Kidney glomerular epithelial cell (primary cell): ENCODE measurements around the gene TMEFF2.

Experiments
- DNase-seq: peaks from one replicate; lab custom pipeline; 2025; lab: John Stamatoyannopoulos, UW

TMEFF2 gene

DNA sequence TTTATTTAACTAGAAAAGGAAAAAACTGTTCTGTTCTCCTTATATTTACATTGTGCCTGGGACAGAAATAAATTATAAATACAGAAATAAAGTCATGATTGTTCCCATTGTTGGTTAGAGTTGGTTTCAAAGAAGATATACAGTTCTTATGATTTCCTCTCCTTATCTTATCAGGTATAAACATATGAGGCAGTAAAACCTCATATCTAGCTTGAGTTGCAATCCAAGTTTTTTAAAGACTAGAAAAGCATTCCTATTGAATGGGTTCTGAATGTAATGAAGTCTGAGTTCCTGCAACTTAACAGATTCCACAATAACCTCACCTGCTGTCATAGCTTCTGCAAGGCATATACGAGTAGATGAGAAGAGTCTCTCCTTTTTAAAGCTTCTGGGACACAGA is 233.2 kb downstream of the TMEFF2 start:
- DNase-seq: no peak

DNA sequence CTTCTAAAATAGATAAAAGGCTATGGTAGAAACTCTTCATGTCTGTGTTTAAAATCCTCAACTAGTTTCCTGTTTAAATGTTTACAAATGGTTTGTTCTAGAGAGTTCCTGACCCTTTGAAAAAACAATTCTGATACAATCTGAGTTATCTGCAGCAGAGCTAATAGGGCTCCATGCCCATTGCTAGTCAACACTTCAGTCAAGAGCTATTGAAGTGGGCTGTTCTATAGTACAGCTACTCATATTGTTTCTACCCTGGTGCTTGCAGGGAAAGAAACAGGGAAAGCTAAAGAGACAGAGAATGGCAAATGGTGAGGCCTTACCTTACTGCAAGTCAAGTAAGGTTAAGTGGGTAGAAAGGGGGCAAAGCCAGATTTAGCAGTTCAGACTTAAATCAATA is 235.5 kb downstream of the TMEFF2 start:
- no peak for DNase-seq

DNA sequence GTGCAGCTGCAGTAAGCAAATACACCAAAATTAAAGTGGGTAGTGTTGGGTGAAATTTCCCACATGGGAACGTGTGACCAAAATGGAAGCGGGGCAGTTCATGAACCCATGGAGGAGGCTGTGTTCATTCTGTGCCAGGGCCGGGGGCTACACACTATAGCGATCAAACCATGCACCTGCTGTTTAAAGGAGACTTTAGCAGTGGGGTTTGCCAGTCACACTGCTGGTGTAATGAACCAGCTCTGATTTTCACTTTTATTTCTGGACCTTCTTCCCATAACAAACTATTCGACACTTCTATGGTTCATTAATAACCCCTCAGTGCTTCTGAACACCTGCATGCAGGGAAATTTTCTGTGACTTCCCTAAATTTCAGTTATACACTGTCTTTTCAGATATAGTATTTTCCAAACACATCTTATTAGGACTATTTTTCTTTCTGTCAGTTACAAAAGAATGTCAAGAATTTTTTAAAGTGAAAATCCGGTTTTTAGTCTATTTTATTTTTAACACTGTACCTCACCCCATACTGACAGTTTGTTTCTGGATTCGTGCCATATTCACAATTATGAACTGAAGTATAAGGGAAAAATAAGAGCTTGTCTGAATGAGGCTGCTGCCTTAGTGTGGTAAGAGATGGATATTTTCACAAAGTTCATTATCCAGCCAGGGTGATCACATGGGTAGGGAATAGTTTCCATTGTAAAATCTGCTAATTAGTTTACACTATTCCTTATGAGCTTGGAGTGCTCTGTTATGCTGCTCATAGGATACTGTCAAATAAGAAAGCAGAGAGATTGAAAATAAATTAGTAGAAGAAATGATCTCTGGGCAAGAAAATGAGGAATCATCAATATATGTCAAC is 236.5 kb downstream of the TMEFF2 start:
- DNase-seq: no peak

- DNase-seq: no peak
These were observed 240.3 kb downstream of the TMEFF2 start for GRCh38 chr2:191954451-191954850.

DNA sequence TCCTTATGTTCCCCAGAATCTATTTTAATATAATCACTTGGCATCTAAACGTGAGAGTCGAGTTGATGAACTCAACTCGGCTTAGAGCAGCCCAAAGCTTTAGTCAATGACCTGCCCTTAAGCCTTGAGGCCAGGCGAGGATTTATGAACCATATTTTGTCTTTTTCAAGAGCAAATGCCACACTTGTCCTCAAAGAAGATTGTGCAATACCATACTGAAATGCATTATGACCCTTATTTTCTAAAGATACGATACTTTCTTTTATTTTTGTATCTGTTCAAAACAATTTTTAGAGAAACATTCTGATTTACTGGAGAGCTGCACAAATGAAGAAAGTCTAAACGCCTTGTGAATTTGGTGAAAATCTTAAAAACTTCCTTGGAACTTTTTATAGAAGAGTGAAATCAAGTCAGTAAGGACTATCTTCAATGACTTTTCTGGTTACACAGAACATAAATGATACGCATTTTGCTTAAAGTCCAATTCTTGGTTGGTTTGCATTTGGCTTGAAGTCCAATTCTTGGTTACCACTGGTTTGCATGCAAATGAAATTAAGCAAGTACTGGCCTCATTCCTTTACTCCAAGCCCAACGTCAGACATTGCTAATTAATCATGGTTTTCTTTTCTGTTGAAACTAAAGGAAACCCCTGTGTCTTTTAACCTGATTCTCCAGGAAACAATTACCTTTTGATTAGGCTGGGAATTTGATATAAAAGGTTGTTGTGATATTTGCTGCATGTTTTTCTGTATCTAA is 242.0 kb downstream of the TMEFF2 start:
- no peak for DNase-seq

DNA sequence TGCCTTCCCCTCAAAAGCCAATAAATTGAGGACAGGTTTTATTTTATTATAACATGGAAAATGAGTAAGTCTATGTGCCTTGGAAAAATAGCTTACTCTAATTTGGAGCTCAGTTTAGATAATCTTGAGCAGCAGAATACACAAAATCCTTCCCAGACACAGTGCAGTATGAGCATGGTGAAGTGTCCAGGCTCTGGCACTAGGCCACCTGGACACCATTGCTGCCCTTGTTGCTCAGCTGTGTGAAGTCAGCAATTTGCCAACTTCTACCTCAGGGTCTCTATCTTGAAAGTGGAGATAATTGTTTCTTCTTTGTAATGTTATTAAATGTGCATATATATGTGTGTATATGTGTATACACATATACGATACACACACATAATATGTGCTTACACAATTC is 242.9 kb downstream of the TMEFF2 start:
- no peak for DNase-seq

- DNase-seq: no peak
These were observed 243.4 kb downstream of the TMEFF2 start for GRCh38 chr2:191951376-191951775.

DNA sequence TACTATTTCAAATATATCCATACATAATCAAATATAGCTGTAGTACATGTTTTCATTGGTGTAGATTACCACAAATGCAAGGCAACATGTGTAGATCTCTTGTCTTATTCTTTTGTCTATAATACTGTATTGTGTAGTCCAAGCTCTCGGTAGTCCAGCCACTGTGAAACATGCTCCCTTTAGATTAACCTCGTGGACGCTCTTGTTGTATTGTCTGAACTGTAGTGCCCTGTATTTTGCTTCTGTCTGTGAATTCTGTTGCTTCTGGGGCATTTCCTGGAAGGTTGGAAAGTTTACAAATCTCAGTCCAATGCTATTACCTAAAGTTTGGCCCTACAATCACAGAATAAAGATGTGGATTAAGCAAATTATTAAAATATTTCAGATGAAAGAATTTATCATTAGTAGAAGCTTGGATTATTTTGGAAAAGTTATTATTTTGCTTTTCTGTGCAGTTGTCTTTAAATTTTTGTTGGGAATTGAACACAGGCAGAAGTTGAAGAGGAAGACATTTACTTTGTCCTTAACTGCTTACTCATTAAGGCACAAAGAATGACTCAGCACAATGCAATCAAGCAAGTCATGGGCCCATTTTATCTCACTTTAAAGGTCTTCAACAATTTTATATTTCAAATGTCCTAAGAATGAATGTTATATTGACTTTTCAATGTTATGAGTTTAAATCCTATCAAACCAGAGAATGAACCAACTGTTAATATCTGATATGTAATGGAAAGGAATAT is 244.4 kb downstream of the TMEFF2 start:
- peak; percentile 50 for DNase-seq

- DNase-seq: no peak
These were observed 247.5 kb downstream of the TMEFF2 start for GRCh38 chr2:191947235-191947634.

GRCh38 chr2:191946471-191947182 is 248.1 kb downstream of the TMEFF2 start:
- DNase-seq: no peak

- DNase-seq: no peak
These were observed 249.1 kb downstream of the TMEFF2 start for GRCh38 chr2:191945623-191946022.

DNA sequence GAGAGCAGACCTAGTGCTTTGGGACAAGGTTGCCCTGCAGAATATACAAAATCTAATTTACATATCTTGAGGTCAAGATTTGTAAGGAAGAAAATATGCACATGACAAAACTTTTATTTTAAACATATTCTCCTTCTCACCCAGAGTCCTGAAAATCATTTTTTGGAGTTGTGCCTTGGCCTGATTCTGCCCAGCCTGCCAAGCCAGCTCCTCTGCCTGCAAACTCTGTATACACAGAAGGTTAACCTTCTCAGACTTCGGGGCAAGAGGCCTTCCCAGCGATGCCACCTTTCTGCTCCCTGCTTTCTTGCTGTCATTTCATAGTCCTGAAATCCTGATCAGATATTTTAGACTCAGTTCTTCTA is 252.0 kb downstream of the TMEFF2 start:
- DNase-seq: no peak

- no peak for DNase-seq
These were observed 252.5 kb downstream of the TMEFF2 start for GRCh38 chr2:191942090-191942738.

DNA sequence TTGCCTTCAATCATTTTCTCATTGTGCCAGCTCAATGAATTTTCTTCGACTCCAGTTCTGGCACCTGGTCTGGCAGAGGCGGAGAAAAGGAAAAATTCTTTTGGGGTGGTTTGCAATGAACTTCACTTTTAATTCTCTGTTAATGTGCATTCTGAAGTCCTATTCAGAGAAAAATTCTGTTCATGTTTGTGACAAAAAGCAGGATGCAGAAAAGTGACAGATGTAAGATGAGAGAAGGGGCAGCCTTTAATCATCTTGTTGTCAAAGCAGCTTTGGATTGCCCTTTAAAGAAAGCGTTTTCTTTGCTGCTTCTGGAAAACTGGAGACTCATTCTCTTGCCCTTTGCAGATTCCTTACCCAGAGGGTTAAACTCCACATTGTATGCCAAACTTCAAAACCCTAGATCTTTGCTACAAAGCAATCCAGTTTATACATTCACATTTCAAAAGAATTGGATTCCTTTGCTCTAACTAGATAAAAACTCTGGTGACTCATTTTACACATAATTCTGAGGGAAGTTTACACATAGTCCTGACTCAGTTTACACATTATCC is 253.3 kb downstream of the TMEFF2 start:
- DNase-seq: no peak

DNA sequence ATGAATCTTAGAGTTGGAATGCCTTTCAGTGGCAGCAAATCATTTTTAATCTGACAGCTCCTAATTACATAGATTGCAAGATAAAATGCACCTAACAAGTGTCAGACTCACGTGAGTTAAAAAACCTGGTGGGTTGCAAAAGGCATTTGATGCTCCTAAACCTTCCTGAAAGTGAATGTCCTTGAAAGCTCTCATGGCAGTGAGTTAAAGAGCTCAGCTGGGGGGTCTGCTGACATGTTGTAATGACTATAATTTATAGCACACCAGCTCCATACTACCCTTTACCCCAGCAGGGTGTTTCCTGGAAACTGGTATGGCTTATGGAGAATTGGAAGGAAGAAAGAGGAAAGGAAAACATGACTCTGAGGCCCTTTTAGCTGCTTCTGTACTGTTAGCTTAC is 256.0 kb downstream of the TMEFF2 start:
- DNase-seq: no peak

- DNase-seq: no peak
These were observed 257.8 kb downstream of the TMEFF2 start for GRCh38 chr2:191936882-191937405.

- DNase-seq: no peak
These were observed 259.5 kb downstream of the TMEFF2 start for GRCh38 chr2:191935247-191935646.

- no peak for DNase-seq
These were observed 261.2 kb downstream of the TMEFF2 start for GRCh38 chr2:191933307-191934105.

GRCh38 chr2:191932286-191932685 is 262.4 kb downstream of the TMEFF2 start:
- no peak for DNase-seq

DNA sequence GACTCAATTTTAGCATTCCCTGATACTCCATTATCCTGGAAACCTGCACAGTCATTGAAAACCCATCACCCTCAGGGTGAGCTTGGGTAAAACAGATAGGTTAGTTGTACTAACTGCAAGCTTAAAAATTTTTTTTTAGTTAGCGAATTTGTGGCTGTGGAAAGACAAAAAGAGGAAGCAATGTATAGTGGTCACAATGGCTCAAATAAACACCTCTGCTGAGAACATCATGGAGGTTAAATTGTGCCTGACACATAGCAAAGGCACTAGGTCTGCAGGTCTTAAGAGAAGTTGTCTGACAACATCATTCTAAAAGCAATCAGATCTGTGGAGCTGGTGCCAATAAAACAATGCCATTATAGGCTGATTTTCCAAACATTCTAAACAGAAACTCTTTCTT is 263.4 kb downstream of the TMEFF2 start:
- no peak for DNase-seq
